Measurements from ENCODE around the gene GNGT2.

DNA sequence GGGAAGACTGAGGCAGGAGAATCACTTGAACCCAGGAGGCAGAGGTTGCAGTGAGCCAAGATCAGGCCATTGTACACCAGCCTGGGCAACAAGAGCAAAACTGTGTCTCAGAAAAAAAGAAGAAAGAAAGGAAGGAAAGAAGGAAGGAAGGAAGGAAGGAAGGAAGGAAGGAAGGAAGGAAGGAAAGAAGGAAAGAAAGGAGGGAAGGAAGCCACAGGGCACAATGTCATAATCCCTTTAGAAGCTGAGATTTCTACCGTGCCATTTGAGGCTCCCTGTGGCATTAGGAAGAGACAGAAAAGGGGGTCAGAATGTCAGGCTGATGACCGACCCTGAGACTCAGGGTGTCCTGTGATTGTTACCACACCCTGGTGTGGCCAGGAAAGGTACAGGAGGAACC, 6.6 kb downstream of the GNGT2 start:
- TF ChIP-seq, protein P1, sequence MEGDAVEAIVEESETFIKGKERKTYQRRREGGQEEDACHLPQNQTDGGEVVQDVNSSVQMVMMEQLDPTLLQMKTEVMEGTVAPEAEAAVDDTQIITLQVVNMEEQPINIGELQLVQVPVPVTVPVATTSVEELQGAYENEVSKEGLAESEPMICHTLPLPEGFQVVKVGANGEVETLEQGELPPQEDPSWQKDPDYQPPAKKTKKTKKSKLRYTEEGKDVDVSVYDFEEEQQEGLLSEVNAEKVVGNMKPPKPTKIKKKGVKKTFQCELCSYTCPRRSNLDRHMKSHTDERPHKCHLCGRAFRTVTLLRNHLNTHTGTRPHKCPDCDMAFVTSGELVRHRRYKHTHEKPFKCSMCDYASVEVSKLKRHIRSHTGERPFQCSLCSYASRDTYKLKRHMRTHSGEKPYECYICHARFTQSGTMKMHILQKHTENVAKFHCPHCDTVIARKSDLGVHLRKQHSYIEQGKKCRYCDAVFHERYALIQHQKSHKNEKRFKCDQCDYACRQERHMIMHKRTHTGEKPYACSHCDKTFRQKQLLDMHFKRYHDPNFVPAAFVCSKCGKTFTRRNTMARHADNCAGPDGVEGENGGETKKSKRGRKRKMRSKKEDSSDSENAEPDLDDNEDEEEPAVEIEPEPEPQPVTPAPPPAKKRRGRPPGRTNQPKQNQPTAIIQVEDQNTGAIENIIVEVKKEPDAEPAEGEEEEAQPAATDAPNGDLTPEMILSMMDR (conservative IDR thresholded peaks at IDR 0.05; ENCODE audit: low read depth, low read length), result no peak
- TF ChIP-seq CEBPB (IDR thresholded peaks at IDR 0.05; ENCODE audit: low read depth, low read length) (no peak), POLR2A (IDR thresholded peaks at IDR 0.05; ENCODE audit: low read depth, low read length) (no peak), FOS (IDR thresholded peaks at IDR 0.05; ENCODE audit: low read depth, low read length) (no peak), MXI1 (IDR thresholded peaks at IDR 0.05; ENCODE audit: borderline replicate concordance, low read depth, low read length) (no peak), RAD21 (IDR thresholded peaks at IDR 0.05; ENCODE audit: low read length) (no peak), MAFK (IDR thresholded peaks at IDR 0.05; ENCODE audit: low read depth, low read length) (no peak), NFE2L2 (IDR thresholded peaks at IDR 0.05; ENCODE audit: low read depth, low read length) (no peak), BHLHE40 (IDR thresholded peaks at IDR 0.05; ENCODE audit: low read depth, low read length) (no peak), RCOR1 (IDR thresholded peaks at IDR 0.05; ENCODE audit: insufficient replicate concordance, low read length) (no peak), MAZ (IDR thresholded peaks at IDR 0.05; ENCODE audit: borderline replicate concordance, low read depth, low read length) (no peak)

Data from IMR-90 (cell line).